Type B pancreatic cell (in vitro differentiated cells): Measurements from ENCODE around the gene CNOT2. TPM values are rescaled to one million over a fixed set of nuclear protein-coding genes. Genes with fewer than 3 reads are reported as not detected.

Experiments used
- DNase-seq: peaks from one replicate; pipeline ENCODE4 v3.0.0; 2021; ENCODE audit warnings: mixed read lengths; ENCODE audit not compliant: unreplicated experiment; ENCODE audit errors: extremely low spot score
- H3K27ac Mint-ChIP-seq: 2 replicates; pipeline ENCODE4 v1.8.0; 2021; ENCODE audit warnings: mild to moderate bottlenecking, mixed read lengths
- H3K27me3 Mint-ChIP-seq: 2 replicates; pipeline ENCODE4 v1.8.0; 2021; ENCODE audit warnings: mixed read lengths
- H3K36me3 Mint-ChIP-seq: 2 replicates; pipeline ENCODE4 v1.8.0; 2021; ENCODE audit warnings: mixed read lengths
- H3K4me1 Mint-ChIP-seq: one replicate; pipeline ENCODE4 v1.8.0; 2021; ENCODE audit warnings: mixed read lengths; ENCODE audit not compliant: unreplicated experiment
- H3K4me3 Mint-ChIP-seq: 2 replicates; pipeline ENCODE4 v1.8.0; 2021; ENCODE audit warnings: mild to moderate bottlenecking, mixed read lengths
- H3K9me3 Mint-ChIP-seq: 2 replicates; pipeline ENCODE4 v1.8.0; 2021; ENCODE audit warnings: mixed read lengths
- total RNA-seq: library from RNA; stranded (reverse); gene quantifications from 2 replicates; pipeline ENCODE4 v1.2.1, GENCODE V29; 2021; ENCODE audit warnings: low replicate concordance
- TF ChIP-seq, protein P1 (sequence below): fragments of 200-600 bp; sonication (generic); conservative IDR thresholded peaks from 2 replicates; pipeline ENCODE4 v1.5.0; 2021; ENCODE audit warnings: antibody characterized with exemption, mild to moderate bottlenecking

The CNOT2 gene
- total RNA-seq, 1 donor from 2014 or later: 83.9 TPM

DNA sequence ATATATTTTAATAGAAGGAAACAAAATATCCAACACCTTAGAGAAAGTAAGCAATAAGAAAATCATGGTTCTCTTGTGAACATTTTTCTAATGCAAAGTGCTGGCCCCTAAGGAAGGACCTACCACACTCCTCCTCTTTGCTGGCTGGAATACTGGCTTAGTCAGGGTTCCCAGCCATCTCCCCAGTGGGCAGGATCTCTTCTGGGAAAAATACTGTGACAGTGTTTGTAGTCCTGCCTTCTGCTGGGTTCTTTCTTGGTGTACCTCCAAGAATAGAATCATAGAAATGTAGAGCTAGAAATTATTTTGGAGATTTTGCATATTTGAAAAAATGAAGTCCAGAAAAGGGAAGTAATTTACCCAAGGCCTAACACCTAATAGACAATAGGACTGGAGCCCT lies 154.8 kb downstream of the CNOT2 start:
- TF ChIP-seq, protein P1, sequence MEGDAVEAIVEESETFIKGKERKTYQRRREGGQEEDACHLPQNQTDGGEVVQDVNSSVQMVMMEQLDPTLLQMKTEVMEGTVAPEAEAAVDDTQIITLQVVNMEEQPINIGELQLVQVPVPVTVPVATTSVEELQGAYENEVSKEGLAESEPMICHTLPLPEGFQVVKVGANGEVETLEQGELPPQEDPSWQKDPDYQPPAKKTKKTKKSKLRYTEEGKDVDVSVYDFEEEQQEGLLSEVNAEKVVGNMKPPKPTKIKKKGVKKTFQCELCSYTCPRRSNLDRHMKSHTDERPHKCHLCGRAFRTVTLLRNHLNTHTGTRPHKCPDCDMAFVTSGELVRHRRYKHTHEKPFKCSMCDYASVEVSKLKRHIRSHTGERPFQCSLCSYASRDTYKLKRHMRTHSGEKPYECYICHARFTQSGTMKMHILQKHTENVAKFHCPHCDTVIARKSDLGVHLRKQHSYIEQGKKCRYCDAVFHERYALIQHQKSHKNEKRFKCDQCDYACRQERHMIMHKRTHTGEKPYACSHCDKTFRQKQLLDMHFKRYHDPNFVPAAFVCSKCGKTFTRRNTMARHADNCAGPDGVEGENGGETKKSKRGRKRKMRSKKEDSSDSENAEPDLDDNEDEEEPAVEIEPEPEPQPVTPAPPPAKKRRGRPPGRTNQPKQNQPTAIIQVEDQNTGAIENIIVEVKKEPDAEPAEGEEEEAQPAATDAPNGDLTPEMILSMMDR: no peak
- no peaks in the 10 kb centered on the region for H3K4me1 Mint-ChIP-seq
- no peak for DNase-seq
- no peak overlapping the region for H3K4me3 Mint-ChIP-seq
- H3K27ac Mint-ChIP-seq: no peak overlapping the region
- H3K36me3 Mint-ChIP-seq: peaks cover 14% of the 10 kb centered on the region
- no peaks in the 10 kb centered on the region for H3K9me3 Mint-ChIP-seq
- no peaks in the 10 kb centered on the region for H3K27me3 Mint-ChIP-seq

DNA sequence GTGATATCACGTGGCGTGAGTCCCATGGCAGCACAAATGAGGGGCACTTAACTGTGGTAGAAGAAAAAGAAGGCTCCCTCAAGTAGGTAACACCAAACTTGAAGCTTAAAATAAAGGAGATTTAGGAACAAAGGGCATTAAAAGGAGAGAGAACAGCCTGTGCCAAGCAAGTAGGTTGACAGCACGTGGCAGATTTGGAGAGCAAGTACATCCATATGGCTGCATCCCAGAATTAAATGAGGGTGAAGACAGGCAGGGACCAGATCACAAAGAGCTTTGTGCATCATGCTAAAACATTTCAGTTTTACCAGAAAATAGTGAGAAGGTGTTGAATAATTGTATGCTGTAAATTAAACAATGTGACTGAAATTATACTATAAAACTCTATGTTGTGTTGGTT lies 155.6 kb downstream of the CNOT2 start:
- no peak for DNase-seq
- Mint-ChIP-seq H3K4me1 (no peaks in the 10 kb centered on the region), H3K27me3 (no peaks in the 10 kb centered on the region), H3K36me3 (peaks cover 14% of the 10 kb centered on the region), H3K4me3 (no peak overlapping the region), H3K9me3 (no peaks in the 10 kb centered on the region), H3K27ac (no peak overlapping the region)
- TF ChIP-seq, protein P1: no peak

DNA sequence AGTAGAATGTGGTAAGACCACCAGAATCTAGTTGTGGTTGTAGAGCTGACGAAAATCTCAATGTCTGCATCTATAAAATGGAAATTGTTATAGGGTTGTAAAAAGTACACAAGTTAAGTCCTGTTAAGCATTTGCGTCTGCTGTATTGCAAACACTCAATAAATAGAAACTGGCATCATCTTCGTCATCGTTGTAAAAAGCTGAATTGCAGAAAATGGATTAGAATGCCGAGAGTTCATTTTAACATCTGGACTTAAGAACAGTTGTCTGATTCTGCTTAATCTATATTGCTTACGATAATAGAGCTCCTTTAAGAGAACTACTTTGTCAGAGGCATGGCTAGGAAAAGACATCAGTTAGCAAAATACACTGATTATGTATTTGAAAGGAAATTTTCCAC lies 156.1 kb downstream of the CNOT2 start:
- TF ChIP-seq, protein P1: no peak
- Mint-ChIP-seq H3K4me3 (no peak overlapping the region), H3K9me3 (no peaks in the 10 kb centered on the region), H3K36me3 (peaks cover 18% of the 10 kb centered on the region), H3K4me1 (no peaks in the 10 kb centered on the region), H3K27me3 (no peaks in the 10 kb centered on the region), H3K27ac (no peak overlapping the region)
- no peak for DNase-seq

DNA sequence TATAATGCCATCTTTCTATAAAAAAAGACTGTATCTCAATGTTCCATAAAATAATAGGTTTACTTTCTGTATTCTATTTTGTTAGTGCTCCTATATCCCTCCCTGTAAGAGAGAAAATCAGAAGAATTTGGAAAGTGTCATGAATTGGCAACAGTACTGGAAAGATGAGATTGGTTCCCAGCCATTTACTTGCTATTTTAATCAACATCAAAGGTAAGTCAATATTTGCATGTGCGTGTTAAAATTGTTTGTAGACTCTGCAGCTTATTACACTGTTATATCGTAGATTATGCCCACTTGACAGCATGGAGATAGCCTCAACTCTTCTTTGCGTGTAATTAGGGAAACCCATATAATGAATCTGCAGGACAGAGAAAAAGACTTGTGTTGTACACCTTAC lies 156.9 kb downstream of the CNOT2 start:
- H3K4me1 Mint-ChIP-seq: no peaks in the 10 kb centered on the region
- no peaks in the 10 kb centered on the region for H3K27me3 Mint-ChIP-seq
- TF ChIP-seq, protein P1: no peak
- no peak overlapping the region for H3K27ac Mint-ChIP-seq
- H3K4me3 Mint-ChIP-seq: no peak overlapping the region
- peaks cover 19% of the 10 kb centered on the region for H3K36me3 Mint-ChIP-seq
- DNase-seq: no peak
- H3K9me3 Mint-ChIP-seq: no peaks in the 10 kb centered on the region

DNA sequence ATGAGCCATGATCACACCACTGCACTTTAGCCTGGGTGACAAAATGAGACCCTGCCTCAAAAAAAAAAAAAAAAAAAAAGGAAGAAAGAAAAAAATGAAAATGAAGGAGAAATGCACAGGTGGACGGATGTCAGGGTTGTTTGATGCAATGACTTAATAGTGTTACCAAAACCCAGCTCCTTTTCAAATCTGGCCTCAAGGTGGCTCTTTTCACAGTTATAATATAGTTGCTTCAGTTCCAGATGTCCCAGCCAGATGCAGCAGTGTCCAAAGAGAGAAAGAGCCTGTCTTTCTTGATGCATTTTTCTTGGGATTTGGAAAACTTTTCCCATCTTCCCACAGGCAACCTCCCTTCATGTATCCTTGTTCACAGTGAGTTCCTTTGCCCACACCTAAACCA lies 159.4 kb downstream of the CNOT2 start:
- H3K4me3 Mint-ChIP-seq: no peak overlapping the region
- DNase-seq: no peak
- peaks cover 26% of the 10 kb centered on the region for H3K36me3 Mint-ChIP-seq
- H3K9me3 Mint-ChIP-seq: no peaks in the 10 kb centered on the region
- no peaks in the 10 kb centered on the region for H3K4me1 Mint-ChIP-seq
- no peaks in the 10 kb centered on the region for H3K27me3 Mint-ChIP-seq
- H3K27ac Mint-ChIP-seq: no peak overlapping the region
- TF ChIP-seq, protein P1: no peak

DNA sequence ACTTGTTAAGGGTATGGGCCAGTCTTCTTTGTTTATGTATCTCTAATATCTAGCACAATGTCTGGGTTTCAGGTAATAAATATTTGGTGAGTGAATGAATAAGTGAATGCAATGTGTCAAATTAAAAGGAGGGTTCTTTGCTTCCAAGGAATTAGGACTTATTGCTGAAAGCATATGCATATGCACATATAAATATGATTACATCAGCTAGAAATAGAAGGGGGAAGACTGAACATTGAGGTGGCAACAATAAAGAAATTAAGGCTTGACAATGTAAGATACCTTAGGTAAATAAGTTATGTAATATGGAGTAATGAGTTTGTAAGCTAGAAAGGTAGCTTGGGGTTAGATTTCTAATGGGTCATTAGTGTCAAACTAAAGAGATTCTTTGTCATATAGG lies 160.6 kb downstream of the CNOT2 start:
- Mint-ChIP-seq H3K27me3 (no peaks in the 10 kb centered on the region), H3K4me1 (no peaks in the 10 kb centered on the region), H3K27ac (no peak overlapping the region), H3K36me3 (peaks cover 26% of the 10 kb centered on the region), H3K9me3 (no peaks in the 10 kb centered on the region), H3K4me3 (no peak overlapping the region)
- TF ChIP-seq, protein P1: no peak
- no peak for DNase-seq
